Right renal cortex interstitium (tissue), 3 donors: ENCODE measurements around the gene OBSCN. TPM values are rescaled to one million over a fixed set of nuclear protein-coding genes. Genes with fewer than 3 reads are reported as not detected.

Experiments used
- DNase-seq, 3 donors: peaks; one replicate each; pipeline ENCODE4 v3.0.0-alpha.2; 2013; ENCODE audit warnings: low read depth in 3 of 3, low spot score in 2 of 3
- polyA plus RNA-seq, 3 donors: library from polyadenylated mRNA; unstranded; fragments of 120-200 nt; gene quantifications; one replicate each; pipeline ENCODE4 v1.2.1, GENCODE V29; 2013; ENCODE audit not compliant: insufficient read length in 3 of 3

OBSCN gene
- polyA plus RNA-seq, 3 donors: 20.2 to 22.0 (median 20.9) TPM

GRCh38 chr1:228423404-228424053 is 215.7 kb downstream of the OBSCN start:
- no peak for DNase-seq

GRCh38 chr1:228424685-228425660 is 217.1 kb downstream of the OBSCN start:
- no peak for DNase-seq

- no peak for DNase-seq
Observed at GRCh38 chr1:228426518-228427175, 218.8 kb downstream of the OBSCN start.

GRCh38 chr1:228428412-228428811 is 220.6 kb downstream of the OBSCN start:
- DNase-seq: no peak

Other genes with a start within 250 kb of the OBSCN start
- under 1 TPM; 0.08 to 0.17 (median 0.14) TPM for gene WNT3A, start 201.0 kb upstream of the OBSCN start, polyA plus RNA-seq
- 100 to 1,000 TPM; 317 to 338 (median 319) TPM for gene ARF1, start 125.3 kb upstream of the OBSCN start, polyA plus RNA-seq
- gene C1orf35, start 104.7 kb upstream of the OBSCN start, polyA plus RNA-seq: 10 to 100 TPM; 13.8 to 16.7 (median 15.3) TPM
- gene MRPL55, start 98.7 kb upstream of the OBSCN start, polyA plus RNA-seq: 10 to 100 TPM; 36.2 to 38.9 (median 37.8) TPM
- 100 to 1,000 TPM in 1 of 3 donors, 10 to 100 TPM in 2; 93.5 to 106 (median 97.6) TPM for gene GUK1, start 67.8 kb upstream of the OBSCN start, polyA plus RNA-seq
- under 1 TPM; 0.46 to 0.71 (median 0.51) TPM for gene GJC2, start 58.1 kb upstream of the OBSCN start, polyA plus RNA-seq
- 1 to 10 TPM; 4.2 to 4.6 (median 4.4) TPM for gene IBA57, start 42.2 kb upstream of the OBSCN start, polyA plus RNA-seq
- 10 to 100 TPM; 11.4 to 13.5 (median 13.1) TPM for gene TRIM11, start 198.8 kb downstream of the OBSCN start, polyA plus RNA-seq
- gene TRIM17, start 208.8 kb downstream of the OBSCN start, polyA plus RNA-seq: 1 to 10 TPM; 5.0 to 6.6 (median 5.9) TPM